Activated CD4-positive, alpha-beta T cell treated with anti-CD3 and anti-CD28 coated beads, Interleukin-2, amount 50 U/mL, for 16 hours (primary cell): ENCODE results near the gene TAOK2.
"Not testable (repeated sequence)": the region's sequence is repeated elsewhere in the genome, so short reads cannot be mapped to it uniquely, and the experiment has no call there.

Experiments
- DNase-seq: peaks from one replicate; pipeline ENCODE4 v3.0.0-alpha.2; 2020

TAOK2 gene

GRCh38 chr16:29973384-29974246, at the start of gene TAOK2:
Gene TAOK2 (plus strand): TSS chr16:29973868. CDS start chr16:29977773, 3,905 bp downstream.
- peak; percentile 99 for DNase-seq

DNA sequence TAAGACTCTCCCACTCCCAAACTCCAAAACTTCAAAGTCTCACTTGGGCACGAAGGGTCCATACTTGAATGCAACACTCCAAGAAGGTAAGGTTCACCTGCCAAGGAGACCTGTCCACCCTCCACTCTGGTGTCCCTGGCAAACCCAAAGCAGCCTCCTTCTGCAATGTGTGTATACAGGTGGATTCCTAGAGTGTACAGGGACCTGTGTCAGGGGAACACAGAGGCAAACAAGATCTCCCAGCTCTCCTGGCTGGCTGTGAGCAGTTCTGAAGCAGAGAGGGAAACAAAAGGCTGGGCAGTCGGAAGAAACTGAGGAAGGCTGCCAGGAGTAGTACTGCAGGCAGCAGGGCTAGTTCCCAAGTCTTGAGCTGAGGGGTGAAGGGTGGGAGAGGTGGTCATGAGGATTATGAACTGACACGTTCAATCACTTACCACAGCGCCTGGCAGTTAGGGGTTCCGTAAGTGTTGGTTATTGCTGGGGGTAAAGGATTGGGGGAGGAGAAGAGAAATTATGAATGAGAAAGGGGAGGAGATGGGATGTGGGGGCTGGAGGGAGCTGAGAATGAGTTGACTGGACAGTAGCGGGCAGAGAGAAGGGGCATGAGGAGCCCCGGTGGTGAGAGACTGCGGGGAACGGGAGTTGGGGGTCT, 48.4 kb upstream of the TAOK2 start:
- DNase-seq: peak; percentile 6

- DNase-seq: peak; percentile 90
Measured at GRCh38 chr16:29925781-29926710, 47.6 kb upstream of the TAOK2 start, which contains the start of gene KCTD13. Gene KCTD13 (minus strand): TSS chr16:29926226. CDS start chr16:29926033, 193 bp downstream.

GRCh38 chr16:29926711-29927052, 47.0 kb upstream of the TAOK2 start:
- no peak for DNase-seq

GRCh38 chr16:29927070-29927905, 46.4 kb upstream of the TAOK2 start:
- DNase-seq: no peak

DNA sequence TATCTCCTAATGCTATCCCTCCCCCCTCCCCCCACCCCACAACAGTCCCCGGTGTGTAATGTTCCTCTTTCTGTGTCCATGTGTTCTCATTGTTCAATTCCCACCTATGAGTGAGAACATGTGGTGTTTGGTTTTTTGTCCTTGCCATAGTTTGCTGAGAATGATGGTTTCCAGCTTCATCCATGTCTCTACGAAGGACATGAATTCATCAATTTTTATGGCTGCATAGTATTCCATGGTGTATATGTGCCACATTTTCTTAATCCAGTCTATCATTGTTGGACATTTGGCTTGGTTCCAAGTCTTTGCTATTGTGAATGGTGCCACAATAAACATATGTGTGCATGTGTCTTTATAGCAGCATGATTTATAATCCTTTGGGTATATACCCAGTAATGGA, 41.9 kb upstream of the TAOK2 start:
- not testable (repeated sequence) for DNase-seq

DNA sequence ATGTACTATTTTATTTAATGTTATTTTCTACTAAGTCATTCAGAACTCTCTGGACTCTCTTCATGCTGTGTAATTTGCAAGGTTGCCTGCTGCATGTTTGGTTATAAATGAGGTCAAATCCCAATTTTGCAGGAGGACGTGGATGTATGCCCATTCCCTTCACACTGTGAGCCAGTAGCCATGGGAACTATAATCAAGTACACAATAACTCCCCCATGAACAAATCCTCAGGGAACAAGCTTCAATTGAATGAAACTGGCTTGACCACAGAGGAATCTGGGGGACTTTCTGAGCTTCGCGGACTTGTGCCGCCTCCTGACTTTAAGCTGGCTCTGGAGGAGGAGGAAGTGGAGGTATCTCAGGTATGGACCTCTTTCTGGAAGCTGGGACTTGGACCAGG, 33.0 kb upstream of the TAOK2 start:
- DNase-seq: no peak

DNA sequence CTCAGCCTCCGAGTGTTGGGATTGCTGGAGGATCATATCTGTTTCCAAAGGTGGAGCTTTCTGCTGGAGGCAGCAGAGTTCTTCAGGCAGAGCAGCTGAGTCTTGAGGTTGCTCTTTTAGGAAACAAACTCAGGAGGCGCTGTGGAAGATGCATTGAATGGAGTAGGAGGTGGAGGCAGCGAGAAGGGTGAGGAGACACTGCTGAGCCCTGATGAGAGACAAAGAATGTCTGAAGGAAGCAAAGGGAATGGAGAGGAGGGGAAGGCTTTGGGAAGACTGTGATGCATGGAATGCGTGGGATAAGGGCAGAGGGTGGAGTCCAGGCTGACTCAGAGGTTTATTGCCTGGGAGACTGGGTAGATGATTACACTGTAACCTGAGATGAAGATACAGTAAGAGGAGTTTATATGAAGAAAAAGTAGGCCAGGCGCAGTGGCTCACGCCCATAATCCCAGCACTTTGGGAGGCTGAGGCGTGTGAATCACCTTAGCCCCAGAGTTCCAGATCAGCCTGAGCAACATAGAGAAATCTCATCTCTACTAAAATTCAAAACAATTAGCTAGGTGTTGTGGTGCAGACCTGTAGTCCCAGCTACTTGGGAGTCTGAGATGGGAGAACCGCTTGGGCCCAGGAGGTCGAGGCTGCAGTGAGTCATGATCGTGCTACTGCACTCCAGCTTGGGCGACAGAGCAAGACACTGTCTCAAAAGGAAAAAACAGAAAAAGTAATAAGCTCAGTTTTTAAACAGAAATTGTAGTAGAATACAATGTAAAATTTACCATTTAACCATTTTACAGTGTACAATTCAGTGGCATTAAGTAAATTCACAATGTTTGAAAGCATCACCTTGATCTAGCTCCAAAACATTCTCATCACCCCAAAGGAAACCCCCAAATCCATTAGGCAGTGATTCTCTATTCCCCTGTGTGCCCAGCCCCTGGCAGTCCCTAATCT, 29.5 kb upstream of the TAOK2 start:
- no peak for DNase-seq

DNA sequence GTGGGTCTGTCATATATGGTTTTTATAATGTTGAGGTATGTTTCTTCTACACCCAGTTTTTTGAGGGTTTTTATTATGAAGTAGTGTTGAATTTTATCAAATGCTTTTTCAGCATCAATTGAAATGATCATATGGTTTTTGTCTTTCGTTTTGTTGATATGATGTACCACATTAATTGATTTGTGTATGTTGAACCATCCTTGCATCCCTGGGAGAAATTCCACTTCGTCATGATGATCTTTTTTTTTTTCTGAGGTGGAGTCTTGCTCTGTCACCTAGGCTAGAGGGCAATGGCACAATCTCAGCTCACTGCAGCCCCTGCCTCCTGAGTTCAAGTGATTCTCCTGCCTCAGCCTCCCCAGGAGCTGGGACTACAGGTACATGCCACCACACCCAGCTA, 25.8 kb upstream of the TAOK2 start:
- DNase-seq: no peak

GRCh38 chr16:29950806-29951461, 22.7 kb upstream of the TAOK2 start:
- DNase-seq: no peak

GRCh38 chr16:29951625-29952365, 21.9 kb upstream of the TAOK2 start:
- no peak for DNase-seq

DNA sequence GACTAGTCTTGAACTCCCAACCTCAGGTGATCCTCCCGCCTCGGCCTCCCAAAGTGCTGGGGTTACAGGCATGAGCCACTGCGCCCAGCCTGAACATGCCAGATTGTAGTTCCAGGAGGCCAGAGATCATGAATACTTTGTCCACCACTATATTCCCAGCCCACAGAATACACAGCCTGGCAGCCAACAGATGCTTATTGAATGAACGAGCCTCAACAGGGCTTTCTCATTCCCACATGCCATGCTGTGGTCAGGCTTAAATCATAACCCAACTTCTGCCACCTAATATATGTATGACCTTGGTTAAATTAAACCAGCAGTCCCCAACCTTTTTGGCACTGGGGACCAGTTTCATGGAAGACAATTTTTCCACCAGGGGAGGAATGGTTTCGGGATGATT, 14.9 kb upstream of the TAOK2 start:
- DNase-seq: no peak

- no peak for DNase-seq
Measured at GRCh38 chr16:29959293-29959692, 14.4 kb upstream of the TAOK2 start.

DNA sequence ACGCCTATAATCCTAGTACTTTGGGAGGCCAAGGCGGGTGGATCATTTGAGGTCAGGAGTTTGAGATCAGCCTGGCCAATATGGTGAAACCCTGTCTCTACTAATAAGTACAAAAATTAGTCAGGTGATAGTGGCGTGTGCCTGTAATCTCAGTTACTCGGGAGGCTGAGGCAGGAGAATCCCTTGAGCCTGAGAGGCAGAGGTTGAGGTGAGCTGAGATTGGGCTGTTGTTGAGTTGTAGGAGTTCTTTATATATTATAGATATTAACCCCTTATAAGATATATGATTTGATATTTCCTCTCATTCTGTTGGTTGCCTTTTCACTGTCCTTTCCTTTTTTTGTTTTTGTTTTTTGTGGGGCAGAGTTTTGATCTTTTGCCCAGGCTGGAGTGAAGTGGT, 13.8 kb upstream of the TAOK2 start:
- DNase-seq: not testable (repeated sequence)

DNA sequence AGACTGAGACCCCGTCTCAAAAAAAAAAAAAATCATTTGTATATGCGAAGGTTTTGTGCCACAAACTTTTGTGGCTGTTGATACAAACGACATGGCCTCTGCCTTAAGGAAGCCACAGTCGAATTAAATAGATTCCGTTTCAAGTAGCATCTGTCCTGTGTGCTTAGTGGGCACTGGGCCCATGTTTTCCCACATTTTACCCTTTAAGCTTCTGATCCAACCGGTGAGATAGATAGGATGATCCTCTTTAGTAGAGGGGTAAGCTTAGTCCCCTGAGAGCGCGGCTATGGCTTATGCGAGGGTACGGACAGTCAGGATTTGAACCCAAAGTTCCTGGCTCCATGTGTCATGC, 12.6 kb upstream of the TAOK2 start:
- no peak for DNase-seq

DNA sequence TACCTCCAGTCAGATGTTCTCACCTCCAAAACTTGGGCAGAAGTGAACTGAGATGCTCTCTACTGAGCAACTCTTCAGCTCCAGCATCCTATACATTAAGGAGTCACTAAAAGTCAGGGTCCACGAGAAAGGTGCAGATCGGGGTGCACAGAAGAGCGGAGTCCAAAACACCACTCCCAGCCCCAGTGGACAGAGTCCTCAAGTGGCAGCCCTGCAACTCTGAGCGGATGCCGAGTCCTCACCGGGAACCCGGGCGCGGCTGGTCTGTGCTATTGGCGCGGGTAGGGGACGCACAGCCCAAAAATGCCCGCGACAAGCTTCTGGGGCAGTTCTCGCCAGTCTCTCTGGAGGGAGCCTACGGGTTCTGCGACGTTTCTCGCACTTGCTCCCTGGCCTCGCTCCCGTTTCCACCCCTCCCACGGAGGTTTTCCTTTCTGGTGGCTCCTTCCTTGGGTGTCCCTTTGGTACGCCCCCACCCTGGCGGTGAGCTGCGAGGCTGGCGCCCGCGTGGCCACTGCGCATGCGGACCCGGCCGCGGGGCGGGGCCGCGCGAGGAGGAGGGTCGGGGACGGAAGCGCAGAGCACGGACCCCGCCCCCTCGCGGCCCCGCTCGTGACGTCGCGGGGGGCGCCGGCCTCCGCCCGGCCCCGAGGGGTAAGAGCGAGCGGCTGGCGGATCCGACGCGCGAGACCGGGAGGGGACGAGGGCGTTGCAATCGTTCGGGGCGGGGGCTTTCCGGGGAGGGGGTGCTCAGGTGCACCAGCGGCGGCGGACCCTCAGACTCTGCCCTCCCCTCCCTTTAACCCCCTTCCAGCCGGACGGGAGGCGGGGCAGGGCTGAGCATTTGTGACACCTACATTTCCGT, 12.0 kb upstream of the TAOK2 start, which contains the start of gene TMEM219:
Gene TMEM219, plus strand, starts transcription at position 601 of the 865 bp plus-strand sequence. CDS start 1,065 bp downstream, outside the sequence.
- peak; percentile 92 for DNase-seq

GRCh38 chr16:29962344-29962994, 11.2 kb upstream of the TAOK2 start:
- no peak for DNase-seq
